GM12878 (cell line): Measurements from ENCODE around the gene CTSH. TPM values are rescaled to one million over a fixed set of nuclear protein-coding genes. Genes with fewer than 3 reads are reported as not detected.

Source experiments
- ATAC-seq: fragments of 200-7000 bp; cut with Tn5 transposase; 3 replicates; pipeline ENCODE4 v1.9.1; 2020; ENCODE audit warnings: mild to moderate bottlenecking, moderate library complexity
- BruUV-seq: library from RNA; stranded (reverse); fragments of 400-500 nt; replicated peaks from 2 replicates; lab custom pipeline; 2021; lab: Mats Ljungman, UMichigan
- CTCF ChIA-PET: fragments of 300-600 bp; sonication (Branson Sonifier 250); formaldehyde crosslinking; extraction: SDS; loops from one replicate; lab custom pipeline; 2021; ENCODE audit warnings: inconsistent platforms; lab: Yijun Ruan, JAX
- POLR2A ChIA-PET: fragments of 350-600 bp; formaldehyde crosslinking; extraction: SDS; loops from one replicate; lab custom pipeline; 2021; ENCODE audit warnings: inconsistent platforms; lab: Charles Lee
- RAD21 ChIA-PET: fragments of 300-600 bp; sonication (Branson Sonifier 250); formaldehyde crosslinking; loops from one replicate; lab custom pipeline; 2023; ENCODE audit warnings: antibody characterized with exemption; ENCODE audit not compliant: unreplicated experiment; lab: Charles Lee
- SMC1A ChIA-PET: fragments of 300-600 bp; sonication (Branson Sonifier 250); formaldehyde crosslinking; loops from one replicate; lab custom pipeline; 2023; ENCODE audit not compliant: unreplicated experiment, uncharacterized antibody; lab: Charles Lee
- DNase-seq: peaks from one replicate; pipeline ENCODE4 v3.0.0-alpha.2; 2011; ENCODE audit warnings: low read depth, low spot score
- FAIRE-seq: peaks from 3 replicates; lab custom pipeline; 2011; peaks lifted over from hg19 to GRCh38; lab: Jason Lieb, UNC
- H2AFZ ChIP-seq: 2 replicates; pipeline ENCODE4 v1.6.0; 2011; ENCODE audit warnings: low read depth, low read length, control low read depth; ENCODE audit not compliant: control insufficient read depth
- H3K27ac ChIP-seq: 2 replicates; pipeline ENCODE4 v1.5.1; 2011; ENCODE audit warnings: control low read depth; ENCODE audit not compliant: control insufficient read depth, insufficient read depth
- H3K27me3 ChIP-seq, 2 experiments: replicated peaks in 1 of 2; 2 replicates each; pipeline versions ENCODE4 v1.6.0 to v1.6.1; 2011; ENCODE audit warnings: low read length in 1 of 2; ENCODE audit not compliant: control insufficient read depth in 2 of 2, insufficient read depth in 2 of 2
- H3K36me3 ChIP-seq, 2 experiments: 2 replicates each; pipeline ENCODE4 v1.5.1; 2011; ENCODE audit warnings: low read length in 1 of 2; ENCODE audit not compliant: control insufficient read depth in 2 of 2, insufficient read depth in 2 of 2
- H3K4me1 ChIP-seq: 2 replicates; pipeline ENCODE4 v1.6.1; 2011; ENCODE audit warnings: mild to moderate bottlenecking, low read length, moderate library complexity, mixed read lengths; ENCODE audit not compliant: control insufficient read depth, insufficient read depth
- H3K4me2 ChIP-seq: 2 replicates; pipeline ENCODE4 v1.6.0; 2011; ENCODE audit warnings: control low read depth; ENCODE audit not compliant: control insufficient read depth, insufficient read depth
- H3K4me3 ChIP-seq: fragments of 200-600 bp; sonication (generic); 2 replicates; pipeline ENCODE4 v1.5.1; 2016
- H3K79me2 ChIP-seq: 2 replicates; pipeline ENCODE4 v1.6.0; 2011; ENCODE audit warnings: low read length; ENCODE audit not compliant: control insufficient read depth, insufficient read depth
- H3K9ac ChIP-seq: 2 replicates; pipeline ENCODE4 v1.8.0; 2011; ENCODE audit warnings: low read length, control low read depth, mixed read lengths; ENCODE audit not compliant: control insufficient read depth, insufficient read depth
- H3K9me3 ChIP-seq: replicated peaks from 3 replicates; pipeline ENCODE4 v1.5.1; 2011; ENCODE audit warnings: mild to moderate bottlenecking, low read length; ENCODE audit not compliant: control insufficient read depth, insufficient read depth
- H4K20me1 ChIP-seq: 2 replicates; pipeline ENCODE4 v1.6.0; 2011; ENCODE audit not compliant: control insufficient read depth, insufficient read depth
- BCL3 ChIP-seq: IDR thresholded peaks from 2 replicates; pipeline ENCODE4 v1.6.1; 2011; ENCODE audit warnings: borderline replicate concordance, low read depth, mild to moderate bottlenecking, moderate library complexity, low read length; ENCODE audit not compliant: insufficient read depth, poor library complexity, severe bottlenecking
- E2F8 ChIP-seq: fragments of 450-650 bp; IDR thresholded peaks from 2 replicates; pipeline ENCODE4 v1.6.1; 2018; ENCODE audit warnings: mild to moderate bottlenecking, low read depth, moderate library complexity; ENCODE audit not compliant: partially characterized antibody
- GABPA ChIP-seq: IDR thresholded peaks from 2 replicates; pipeline ENCODE4 v1.6.1; 2014; ENCODE audit warnings: antibody characterized with exemption, low read depth, mild to moderate bottlenecking, inconsistent platforms
- MEF2B ChIP-seq: fragments of 450-650 bp; IDR thresholded peaks from 2 replicates; pipeline ENCODE4 v1.6.1; 2018; ENCODE audit warnings: mild to moderate bottlenecking, moderate library complexity; ENCODE audit not compliant: partially characterized antibody, poor library complexity, severe bottlenecking
- POLR2AphosphoS5 ChIP-seq: IDR thresholded peaks from 2 replicates; pipeline ENCODE4 v1.6.1; 2011; ENCODE audit warnings: mild to moderate bottlenecking, low read length, inconsistent platforms
- RELB ChIP-seq: fragments of 450-650 bp; IDR thresholded peaks from 2 replicates; pipeline ENCODE4 v1.6.1; 2017; ENCODE audit warnings: low read depth, mild to moderate bottlenecking, moderate library complexity
- SREBF2 ChIP-seq: IDR thresholded peaks from 2 replicates; pipeline ENCODE4 v1.6.1; 2012; ENCODE audit warnings: mild to moderate bottlenecking, low read length
- WGBS: methylation state at CpG from one replicate; pipeline ENCODE4 v1.1.6; 2016; ENCODE audit warnings: low lambda C conversion rate; ENCODE audit not compliant: insufficient replicate concordance, insufficient coverage; ENCODE audit errors: missing lambda C conversion rate; 5-methylcytosine and 5-hydroxymethylcytosine counted together
- in situ Hi-C: fragments of 300-500 bp; cut with MboI; formaldehyde crosslinking; loops from 9 replicates; pipeline ENCODE4 v1.14.3; 2018; ENCODE audit warnings: mixed read lengths
- intact Hi-C: fragments of 100-400 bp; cut with micrococcal nuclease; formaldehyde crosslinking; loops from one replicate; pipeline ENCODE4 v1.14.2; 2022; ENCODE audit not compliant: unreplicated experiment
- polyA plus RNA-seq, 11 experiments: library from polyadenylated mRNA; depleted of rRNA in 4 of 11; unstranded in 6 of 11; stranded (reverse) in 5 of 11; fragments of >200 nt; fragmentation: Nextera tagmentation in 4 of 11; fragmentation: Illumina TruSeq in 1 of 11; extraction: Ambion mirVana in 4 of 11; extraction: Trizol in 1 of 11; gene quantifications; 1 replicate in 1 of 11; 2 replicates in 10 of 11; pipeline versions ENCODE4 v1.2.1 to v1.2.3, GENCODE V29; 2011 to 2016; ENCODE audit warnings: inconsistent platforms in 2 of 11, missing spikeins in 2 of 11, low read depth in 1 of 11
- total RNA-seq, 4 experiments: library from RNA; depleted of rRNA in 3 of 4; stranded (reverse); fragments of >200 nt in 3 of 4; fragmentation: Illumina TruSeq in 1 of 4; extraction: Trizol in 1 of 4; gene quantifications; 2 replicates each; pipeline versions ENCODE4 v1.2.1 to v1.2.3, GENCODE V29; 2013 to 2021

CTSH gene
- total and polyA plus RNA-seq, 10 of the 15 experiments (the other 5 are each of a cell fraction or from before 2014, with no cell fraction given): 30.2 to 1,212 (median 519) TPM

- peaks cover 8% of the 10 kb centered on the region for H3K4me1 ChIP-seq
- no peaks in the 10 kb centered on the region for H3K36me3 ChIP-seq
- no peaks in the 10 kb centered on the region for H4K20me1 ChIP-seq
- H3K27me3 ChIP-seq: no peaks in the 10 kb centered on the region; a peak in 1 of 4 replicates
- in situ Hi-C loops (no loop called here), intact Hi-C loops (no loop called here)
- no peak overlapping the region for H3K4me3 ChIP-seq
- no peak overlapping the region for H3K4me2 ChIP-seq
- WGBS: 77% methylated on average over 5 of the region's 5 CpGs
- ChIA-PET SMC1A (interaction anchor here (0.6 to 1.2 kb wide), 2 partner anchors 33 to 72 kb away, joined by 3 read pairs; no protein-coding TSS in a partner anchor), POLR2A (interaction anchor here (0.7 to 1.2 kb wide), 2 partner anchors 28 to 239 kb away, joined by 3 to 4 read pairs; no protein-coding TSS in a partner anchor), RAD21 (no interaction called here), CTCF (interaction anchor here (1.0 to 1.8 kb wide), 2 partner anchors 33 to 60 kb away, joined by 4 to 7 read pairs; no protein-coding TSS in a partner anchor)
- DNase-seq (no peak), FAIRE-seq (no peak), ATAC-seq (no peak)
- H3K27ac ChIP-seq: no peak overlapping the region
- no peaks in the 10 kb centered on the region for H3K9me3 ChIP-seq
- H3K79me2 ChIP-seq: peaks cover 35% of the 10 kb centered on the region
- no peak overlapping the region for H2AFZ ChIP-seq
- BruUV-seq: no TSS peak
- no peak overlapping the region for H3K9ac ChIP-seq
- TF ChIP-seq BCL3: no peak
- TF ChIP-seq MEF2B: no peak
- no peak for TF ChIP-seq E2F8
- TF ChIP-seq GABPA: no peak
- no peak for TF ChIP-seq RELB
- TF ChIP-seq SREBF2: no peak
- TF ChIP-seq POLR2AphosphoS5: no peak
Observed at GRCh38 chr15:78946493-78946892, 1.6 kb upstream of the CTSH start.
